Body of pancreas (tissue), 4 donors: ENCODE measurements around the gene OR52L1. TPM values are rescaled to one million over a fixed set of nuclear protein-coding genes. Genes with fewer than 3 reads are reported as not detected.

ENCODE experiments used
- ATAC-seq: fragments of 150-250 bp; one replicate; pipeline ENCODE4 v1.9.1; 2016
- DNase-seq, 4 donors: peaks; one replicate each; pipeline ENCODE4 v3.0.0-alpha.2; 2019
- H3K27ac ChIP-seq, 4 donors: fragments of 200-600 bp; sonication (generic); 1 replicate in 3 of 4; 2 replicates in 1 of 4; pipeline versions ENCODE4 v1.5.1 to v1.6.1; 2016 to 2019; ENCODE audit warnings: mild to moderate bottlenecking in 1 of 4, mixed read lengths in 1 of 4, moderate library complexity in 1 of 4
- H3K27me3 ChIP-seq, 2 donors: fragments of 200-600 bp; sonication (generic); one replicate each; pipeline ENCODE4 v1.6.0; 2016; ENCODE audit warnings: mild to moderate bottlenecking in 1 of 2
- H3K36me3 ChIP-seq, 2 donors: fragments of 200-600 bp; sonication (generic); replicated peaks in 1 of 2; 2 replicates each; pipeline ENCODE4 v1.5.1; 2016; ENCODE audit warnings: low read depth in 2 of 2; ENCODE audit not compliant: insufficient read depth in 1 of 2
- H3K4me1 ChIP-seq: fragments of 200-600 bp; sonication (generic); one replicate; pipeline ENCODE4 v1.6.0; 2016
- H3K4me3 ChIP-seq, 2 donors: fragments of 200-600 bp; sonication (generic); 1 replicate in 1 of 2; 2 replicates in 1 of 2; pipeline ENCODE4 v1.5.1; 2016 to 2019
- H3K9me3 ChIP-seq, 3 donors: fragments of 200-600 bp; sonication (generic); 1 replicate in 2 of 3; 2 replicates in 1 of 3; pipeline ENCODE4 v1.5.1; 2016
- POLR2A ChIP-seq, 3 donors: fragments of 450-650 bp; IDR thresholded peaks; one replicate each; pipeline ENCODE4 v1.6.1; 2016; ENCODE audit warnings: antibody characterized with exemption in 3 of 3, mild to moderate bottlenecking in 2 of 3
- WGBS, 2 donors: methylation state at CpG; one replicate each; pipeline ENCODE4 v1.1.5; 2017; 5-methylcytosine and 5-hydroxymethylcytosine counted together
- intact Hi-C: fragments of 100-400 bp; cut with DNase I; formaldehyde crosslinking; loops from one replicate; pipeline ENCODE4 v1.15.1; 2023
- total RNA-seq, 2 donors: library from RNA; depleted of rRNA; stranded (reverse); fragments of >200 nt; gene quantifications; one replicate each; pipeline ENCODE4 v1.1.0, GENCODE V29; 2016
- TF ChIP-seq, protein P1 (sequence below), 7 experiments: fragments of 450-650 bp in 4 of 7; fragments of 200-600 bp in 3 of 7; sonication (generic) in 3 of 7; IDR thresholded peaks; one replicate each; pipeline ENCODE4 v1.5.1; 2016 to 2019; ENCODE audit warnings: antibody characterized with exemption in 7 of 7

The OR52L1 gene
- total RNA-seq, 2 donors from 2014 or later, result not detected

DNA sequence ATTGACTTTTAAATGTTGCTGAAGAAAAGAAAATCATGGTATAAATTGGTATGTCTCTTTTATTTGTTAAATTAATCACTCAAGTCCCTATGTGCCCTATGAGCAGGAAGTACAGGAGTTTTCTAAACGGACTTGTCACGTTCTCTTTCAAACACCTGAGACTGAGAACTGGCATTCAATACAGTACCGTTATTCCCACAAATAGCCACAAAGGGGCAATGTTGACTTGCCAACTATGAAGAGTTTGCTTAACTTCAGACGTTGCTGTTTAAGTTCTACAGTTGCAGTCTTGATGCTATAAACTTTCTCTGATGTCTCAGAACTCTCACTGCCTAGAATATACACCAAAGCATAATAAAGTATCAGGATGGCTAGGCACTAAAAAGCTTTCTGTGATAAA, 36.2 kb upstream of the OR52L1 start:
- no peaks in the 10 kb centered on the region for H3K4me1 ChIP-seq
- no peak overlapping the region for H3K27ac ChIP-seq
- 0 to 2% methylated on average over 4 of the region's 4 CpGs for WGBS, 2 donors
- ATAC-seq (peak; percentile 70), DNase-seq (peak in 2 of 4 donors; percentile 9 to 58)
- H3K9me3 ChIP-seq, result no peaks in the 10 kb centered on the region
- no peaks in the 10 kb centered on the region for H3K36me3 ChIP-seq
- H3K4me3 ChIP-seq, result no peak overlapping the region
- no peak for TF ChIP-seq POLR2A (IDR thresholded peaks at IDR 0.05)
- TF ChIP-seq, protein P1, sequence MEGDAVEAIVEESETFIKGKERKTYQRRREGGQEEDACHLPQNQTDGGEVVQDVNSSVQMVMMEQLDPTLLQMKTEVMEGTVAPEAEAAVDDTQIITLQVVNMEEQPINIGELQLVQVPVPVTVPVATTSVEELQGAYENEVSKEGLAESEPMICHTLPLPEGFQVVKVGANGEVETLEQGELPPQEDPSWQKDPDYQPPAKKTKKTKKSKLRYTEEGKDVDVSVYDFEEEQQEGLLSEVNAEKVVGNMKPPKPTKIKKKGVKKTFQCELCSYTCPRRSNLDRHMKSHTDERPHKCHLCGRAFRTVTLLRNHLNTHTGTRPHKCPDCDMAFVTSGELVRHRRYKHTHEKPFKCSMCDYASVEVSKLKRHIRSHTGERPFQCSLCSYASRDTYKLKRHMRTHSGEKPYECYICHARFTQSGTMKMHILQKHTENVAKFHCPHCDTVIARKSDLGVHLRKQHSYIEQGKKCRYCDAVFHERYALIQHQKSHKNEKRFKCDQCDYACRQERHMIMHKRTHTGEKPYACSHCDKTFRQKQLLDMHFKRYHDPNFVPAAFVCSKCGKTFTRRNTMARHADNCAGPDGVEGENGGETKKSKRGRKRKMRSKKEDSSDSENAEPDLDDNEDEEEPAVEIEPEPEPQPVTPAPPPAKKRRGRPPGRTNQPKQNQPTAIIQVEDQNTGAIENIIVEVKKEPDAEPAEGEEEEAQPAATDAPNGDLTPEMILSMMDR (IDR thresholded peaks at IDR 0.05), result peak; percentile 30 to 72 (median 57)
- intact Hi-C loops, result loop anchor here (10.0 kb wide), 1 partner anchor 342 kb away; no protein-coding TSS in a partner anchor
- no peaks in the 10 kb centered on the region for H3K27me3 ChIP-seq

DNA sequence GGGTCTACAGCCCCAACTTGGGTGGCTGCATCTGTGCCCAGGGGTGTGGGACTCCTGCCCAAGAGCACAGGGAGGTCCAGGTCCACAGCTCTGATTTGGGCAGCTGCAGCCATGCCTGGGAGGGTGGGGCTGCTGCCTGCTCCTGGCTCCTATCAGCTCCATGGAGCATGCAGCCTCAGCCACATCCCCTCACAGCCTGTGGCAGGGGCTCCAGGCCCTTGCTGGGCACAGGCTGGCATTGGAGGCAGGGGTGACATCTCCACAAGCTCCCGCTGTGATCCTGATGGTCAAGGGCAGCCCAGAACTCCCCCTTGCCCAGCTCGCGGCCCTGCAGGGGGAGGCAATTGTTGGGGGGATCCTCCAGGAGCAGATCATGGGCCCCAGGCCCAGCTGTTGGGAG, 26.3 kb upstream of the OR52L1 start:
- 66% methylated on average over 3 of the region's 3 CpGs; no CpG with 5 or more reads in 1 of the 2 donors for WGBS, 2 donors
- H3K36me3 ChIP-seq, result no peaks in the 10 kb centered on the region
- TF ChIP-seq, protein P1 (IDR thresholded peaks at IDR 0.05), result no peak
- no peak for TF ChIP-seq POLR2A (IDR thresholded peaks at IDR 0.05)
- no peak for DNase-seq
- H3K4me3 ChIP-seq, result no peak overlapping the region
- ATAC-seq, result no peak
- no peaks in the 10 kb centered on the region for H3K9me3 ChIP-seq
- intact Hi-C loops, result no loop called here
- H3K27ac ChIP-seq, result no peak overlapping the region
- H3K4me1 ChIP-seq, result no peaks in the 10 kb centered on the region
- no peaks in the 10 kb centered on the region for H3K27me3 ChIP-seq

DNA sequence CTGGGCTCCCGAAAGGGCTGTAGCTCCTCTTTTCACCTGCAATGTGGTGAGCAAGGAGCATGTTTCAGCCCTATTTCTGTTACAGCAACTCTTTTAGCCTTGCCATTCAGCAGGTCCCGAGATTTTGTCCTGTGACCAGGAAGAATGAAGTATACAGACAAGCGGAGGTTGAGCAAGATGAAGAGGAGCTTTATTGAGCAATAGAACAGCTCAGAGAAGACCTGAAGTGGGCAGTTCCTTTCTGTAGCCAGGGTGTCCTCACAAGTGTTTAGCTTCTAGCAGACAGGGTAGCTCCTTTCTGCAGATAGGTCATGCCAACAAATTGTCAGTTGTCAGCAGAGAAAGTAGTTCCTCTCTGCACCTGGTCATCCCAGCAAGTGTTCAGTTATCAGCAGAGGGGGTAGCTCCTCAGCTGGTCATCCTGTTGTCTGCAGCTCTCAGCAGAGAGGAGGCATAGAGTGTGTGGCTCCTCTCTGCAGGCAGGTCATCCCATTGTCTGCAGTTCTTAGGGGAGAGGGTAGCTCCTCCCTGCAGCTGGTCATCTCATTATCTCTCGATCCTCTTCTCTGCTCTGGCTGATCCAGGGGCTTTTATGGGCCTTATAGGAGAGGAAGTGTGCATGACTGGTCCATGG, 25.4 kb upstream of the OR52L1 start:
- Histone ChIP-seq H3K9me3 (no peaks in the 10 kb centered on the region), H3K27me3 (no peaks in the 10 kb centered on the region), H3K27ac (no peak overlapping the region), H3K4me1 (no peaks in the 10 kb centered on the region), H3K36me3 (no peaks in the 10 kb centered on the region), H3K4me3 (no peak overlapping the region)
- ATAC-seq (no peak), DNase-seq (no peak)
- intact Hi-C loops, result no loop called here
- TF ChIP-seq POLR2A (IDR thresholded peaks at IDR 0.05), result no peak
- TF ChIP-seq, protein P1 (IDR thresholded peaks at IDR 0.05), result no peak
- WGBS, 2 donors, result 69 to 74% methylated on average over 4 of the region's 4 CpGs

DNA sequence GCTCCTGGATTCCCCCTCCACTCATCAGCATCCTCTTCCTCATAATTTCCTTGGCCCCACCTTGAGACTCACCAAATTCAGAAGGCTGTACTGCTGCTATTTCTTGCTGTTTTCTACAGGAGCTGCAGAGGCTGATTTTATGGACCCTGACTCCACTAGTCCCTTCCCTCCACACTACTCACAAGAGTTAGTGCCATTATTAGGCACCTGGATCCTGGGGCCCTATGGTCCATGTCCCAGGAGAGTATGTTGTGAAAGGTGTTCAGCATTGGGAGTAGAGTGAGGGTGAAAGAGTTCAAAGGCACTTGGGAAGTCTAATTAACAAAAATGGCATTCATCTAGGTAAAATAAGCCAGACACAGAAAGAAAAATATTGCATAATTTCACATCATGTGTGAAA, 20.1 kb upstream of the OR52L1 start, which contains the start of gene OR56A4:
Gene OR56A4 (minus strand): TSS at position 101 of the 400 bp plus-strand sequence. CDS start 3,954 bp downstream, outside the sequence.
- H3K4me1 ChIP-seq, result no peaks in the 10 kb centered on the region
- H3K4me3 ChIP-seq, result no peak within 1 kb of the TSS
- no peaks in the 10 kb centered on the region for H3K9me3 ChIP-seq
- intact Hi-C loops, result no loop called here
- H3K36me3 ChIP-seq, result no peaks in the 10 kb centered on the region
- no peaks in the 10 kb centered on the region for H3K27me3 ChIP-seq
- ATAC-seq (no peak), DNase-seq (no peak)
- TF ChIP-seq, protein P1 (IDR thresholded peaks at IDR 0.05), result no peak
- no peak for TF ChIP-seq POLR2A (IDR thresholded peaks at IDR 0.05)
- no peak within 1 kb of the TSS for H3K27ac ChIP-seq

DNA sequence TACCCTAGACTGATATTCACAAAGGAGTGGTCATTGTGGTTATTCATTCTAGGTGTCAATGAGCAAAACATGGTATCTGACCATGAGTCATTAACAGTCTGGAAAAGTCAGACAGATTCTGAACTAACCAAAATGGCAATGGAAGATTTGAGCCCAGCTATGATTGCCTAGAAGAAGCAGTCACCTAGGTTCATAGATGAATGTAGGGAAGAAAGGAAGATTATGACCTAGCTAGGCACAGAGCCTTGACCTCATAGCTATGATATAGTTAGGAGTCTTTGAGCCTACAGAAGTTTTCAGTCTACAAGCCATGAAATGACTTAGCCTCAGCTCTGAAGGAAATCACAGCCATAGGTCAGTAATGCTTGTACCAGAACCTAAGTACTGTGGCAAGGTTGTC, 19.6 kb upstream of the OR52L1 start:
- ATAC-seq (no peak), DNase-seq (no peak)
- intact Hi-C loops, result no loop called here
- no peaks in the 10 kb centered on the region for H3K36me3 ChIP-seq
- TF ChIP-seq, protein P1 (IDR thresholded peaks at IDR 0.05), result no peak
- no peak for TF ChIP-seq POLR2A (IDR thresholded peaks at IDR 0.05)
- no peaks in the 10 kb centered on the region for H3K9me3 ChIP-seq
- H3K27ac ChIP-seq, result no peak overlapping the region
- no peak overlapping the region for H3K4me3 ChIP-seq
- no peaks in the 10 kb centered on the region for H3K4me1 ChIP-seq
- no peaks in the 10 kb centered on the region for H3K27me3 ChIP-seq
